ENCODE measurements around the gene ECHS1.
A peak's percentile ranks its signal among the peaks of the same experiment; 100 is the strongest.
"Not testable (repeated sequence)": the region's sequence is repeated elsewhere in the genome, so short reads cannot be mapped to it uniquely, and the experiment has no call there.

ECHS1 gene

GRCh38 chr10:133400624-133401424 is 27.7 kb upstream of the ECHS1 start:
- DNase-seq (ENCODE audit: low read depth in 1 of 2, low spot score in 1 of 2), result no peak

GRCh38 chr10:133399123-133399601 is 26.0 kb upstream of the ECHS1 start:
- no peak for DNase-seq (ENCODE audit: low read depth in 1 of 2, low spot score in 1 of 2)

GRCh38 chr10:133397938-133398337 is 24.8 kb upstream of the ECHS1 start:
- no peak for DNase-seq (ENCODE audit: low read depth in 1 of 2, low spot score in 1 of 2)

- no peak for DNase-seq (ENCODE audit: low read depth in 1 of 2, low spot score in 1 of 2)
Observed at GRCh38 chr10:133396035-133396624, 23.0 kb upstream of the ECHS1 start.

- no peak for DNase-seq (ENCODE audit: low read depth in 1 of 2, low spot score in 1 of 2)
Observed at GRCh38 chr10:133394801-133395221, 21.7 kb upstream of the ECHS1 start.

- peak; percentile 87 to 89 for DNase-seq (ENCODE audit: low read depth in 1 of 2, low spot score in 1 of 2)
Observed at GRCh38 chr10:133394064-133394663, 21.0 kb upstream of the ECHS1 start, which contains the start of gene MTG1. MTG1 (plus strand) TSS chr10:133394157; CDS start chr10:133394221, 64 bp downstream.

- DNase-seq (ENCODE audit: low read depth in 1 of 2, low spot score in 1 of 2), result no peak
Observed at GRCh38 chr10:133393401-133394063, 20.4 kb upstream of the ECHS1 start.

- no peak for DNase-seq (ENCODE audit: low read depth in 1 of 2, low spot score in 1 of 2)
Observed at GRCh38 chr10:133391761-133392518, 18.8 kb upstream of the ECHS1 start.

GRCh38 chr10:133391249-133391635 is 18.1 kb upstream of the ECHS1 start:
- DNase-seq (ENCODE audit: low read depth in 1 of 2, low spot score in 1 of 2), result no peak

- DNase-seq (ENCODE audit: low read depth in 1 of 2, low spot score in 1 of 2), result no peak
Observed at GRCh38 chr10:133390597-133391248, 17.6 kb upstream of the ECHS1 start.

GRCh38 chr10:133388973-133389818 is 16.0 kb upstream of the ECHS1 start:
- no peak for DNase-seq (ENCODE audit: low read depth in 1 of 2, low spot score in 1 of 2)

GRCh38 chr10:133388236-133388972 is 15.2 kb upstream of the ECHS1 start:
- no peak for DNase-seq (ENCODE audit: low read depth in 1 of 2, low spot score in 1 of 2)

- DNase-seq (ENCODE audit: low read depth in 1 of 2, low spot score in 1 of 2), result not testable (repeated sequence)
Observed at GRCh38 chr10:133386951-133387350, 13.8 kb upstream of the ECHS1 start.

- DNase-seq (ENCODE audit: low read depth in 1 of 2, low spot score in 1 of 2), result no peak
Observed at GRCh38 chr10:133385214-133385613, 12.1 kb upstream of the ECHS1 start.

- no peak for DNase-seq (ENCODE audit: low read depth in 1 of 2, low spot score in 1 of 2)
Observed at GRCh38 chr10:133384071-133384470, 10.9 kb upstream of the ECHS1 start.

GRCh38 chr10:133383551-133383950 is 10.4 kb upstream of the ECHS1 start:
- DNase-seq (ENCODE audit: low read depth in 1 of 2, low spot score in 1 of 2), result no peak

- DNase-seq (ENCODE audit: low read depth in 1 of 2, low spot score in 1 of 2), result no peak
Observed at GRCh38 chr10:133381036-133381435, 7.9 kb upstream of the ECHS1 start.

- no peak for DNase-seq (ENCODE audit: low read depth in 1 of 2, low spot score in 1 of 2)
Observed at GRCh38 chr10:133379801-133380666, 6.9 kb upstream of the ECHS1 start.
